ENCODE results near the gene KIRREL3.

GRCh38 chr11:127013550-127013949, 13.0 kb upstream of the KIRREL3 start:
- TF ChIP-seq GATA2 (IDR thresholded peaks at IDR 0.05; ENCODE audit: low read depth, low read length) (no peak), GATA3 (IDR thresholded peaks at IDR 0.05; ENCODE audit: low read depth, low read length) (no peak)
